Neuronal stem cell (in vitro differentiated cells): ENCODE results near the gene S100A5.
A peak's percentile ranks its signal among the peaks of the same experiment; 100 is the strongest.

ENCODE experiments used
- DNase-seq: peaks from one replicate; pipeline ENCODE4 v3.0.0-alpha.2; 2013; ENCODE audit warnings: low spot score
- H2AFZ ChIP-seq: one replicate; pipeline ENCODE4 v1.6.1; 2013; ENCODE audit warnings: mild to moderate bottlenecking, low read length, inconsistent platforms
- H2AK5ac ChIP-seq: 2 replicates; pipeline ENCODE4 v1.6.1; 2013; ENCODE audit warnings: low read depth, mild to moderate bottlenecking, inconsistent platforms, low read length, moderate library complexity, mixed read lengths
- H2BK120ac ChIP-seq: 2 replicates; pipeline ENCODE4 v1.6.1; 2013; ENCODE audit warnings: low read depth, mild to moderate bottlenecking, inconsistent platforms, low read length, moderate library complexity, mixed read lengths
- H2BK12ac ChIP-seq: one replicate; pipeline ENCODE4 v1.6.1; 2013; ENCODE audit warnings: low read length, inconsistent platforms
- H2BK15ac ChIP-seq: 2 replicates; pipeline ENCODE4 v1.6.1; 2013; ENCODE audit warnings: mild to moderate bottlenecking, low read length, inconsistent platforms, mixed read lengths
- H2BK5ac ChIP-seq: one replicate; pipeline ENCODE4 v1.6.1; 2013; ENCODE audit warnings: inconsistent platforms, mild to moderate bottlenecking, low read length, moderate library complexity
- H3K14ac ChIP-seq: one replicate; pipeline ENCODE4 v1.6.1; 2013; ENCODE audit warnings: low read length, inconsistent platforms
- H3K18ac ChIP-seq: 2 replicates; pipeline ENCODE4 v1.6.1; 2013; ENCODE audit warnings: low read length, inconsistent platforms
- H3K23ac ChIP-seq: 2 replicates; pipeline ENCODE4 v1.6.1; 2013; ENCODE audit warnings: low read depth, mild to moderate bottlenecking, mixed read lengths, low read length, inconsistent platforms; ENCODE audit not compliant: poor library complexity
- H3K27ac ChIP-seq: replicated peaks from 3 replicates; pipeline ENCODE4 v1.5.1; 2013; ENCODE audit warnings: low read length, inconsistent platforms
- H3K27me3 ChIP-seq, 3 experiments: 2 replicates each; pipeline ENCODE4 v1.6.1; 2013; ENCODE audit warnings: low read length in 3 of 3, mild to moderate bottlenecking in 2 of 3, inconsistent platforms in 1 of 3, low read depth in 1 of 3, mixed read lengths in 1 of 3, moderate library complexity in 1 of 3; ENCODE audit not compliant: control insufficient read depth in 3 of 3, insufficient read depth in 3 of 3
- H3K36me3 ChIP-seq, 2 donors: replicated peaks in 1 of 2; 2 replicates each; pipeline ENCODE4 v1.6.1; 2013; ENCODE audit warnings: low read length in 2 of 2; ENCODE audit not compliant: control insufficient read depth in 2 of 2, insufficient read depth in 2 of 2
- H3K4ac ChIP-seq: 2 replicates; pipeline ENCODE4 v1.6.1; 2013; ENCODE audit warnings: inconsistent platforms, mild to moderate bottlenecking, low read length, moderate library complexity
- H3K4me1 ChIP-seq, 2 donors: 1 replicate in 1 of 2; 2 replicates in 1 of 2; pipeline ENCODE4 v1.6.1; 2013; ENCODE audit warnings: low read length in 2 of 2, low read depth in 1 of 2; ENCODE audit not compliant: control insufficient read depth in 2 of 2, insufficient read depth in 1 of 2
- H3K4me2 ChIP-seq: one replicate; pipeline ENCODE4 v1.6.1; 2013; ENCODE audit warnings: mild to moderate bottlenecking, low read length, inconsistent platforms; ENCODE audit not compliant: insufficient read depth, poor library complexity, severe bottlenecking
- H3K4me3 ChIP-seq, 2 donors: 2 replicates each; pipeline ENCODE4 v1.5.1; 2013; ENCODE audit warnings: low read length in 2 of 2, mild to moderate bottlenecking in 2 of 2, inconsistent platforms in 1 of 2, moderate library complexity in 1 of 2
- H3K79me1 ChIP-seq: one replicate; pipeline ENCODE4 v1.6.1; 2013; ENCODE audit warnings: low read depth, mild to moderate bottlenecking, inconsistent platforms, low read length, moderate library complexity
- H3K9ac ChIP-seq: one replicate; pipeline ENCODE4 v1.6.1; 2013; ENCODE audit warnings: mild to moderate bottlenecking, low read depth, low read length, inconsistent platforms; ENCODE audit not compliant: poor library complexity
- H3K9me3 ChIP-seq, 2 donors: replicated peaks in 1 of 2; 2 replicates each; pipeline versions ENCODE3 to v1.6.1; 2013; ENCODE audit warnings: low read length in 2 of 2, mild to moderate bottlenecking in 2 of 2, inconsistent platforms in 1 of 2, low read depth in 1 of 2, mixed read lengths in 1 of 2, moderate library complexity in 1 of 2; ENCODE audit not compliant: control insufficient read depth in 2 of 2, insufficient read depth in 1 of 2
- H4K8ac ChIP-seq: one replicate; pipeline ENCODE4 v1.6.1; 2013; ENCODE audit warnings: low read depth, mild to moderate bottlenecking, inconsistent platforms, low read length, moderate library complexity
- H4K91ac ChIP-seq: one replicate; pipeline ENCODE4 v1.6.1; 2013; ENCODE audit warnings: low read length, low read depth, mild to moderate bottlenecking, inconsistent platforms; ENCODE audit not compliant: poor library complexity
- WGBS, 2 donors: extraction: QIAGEN DNeasy Blood & Tissue Kit; methylation state at CpG; one replicate each; pipeline ENCODE4 v1.1.7; 2013; ENCODE audit warnings: missing lambda C conversion rate in 2 of 2, mixed read lengths in 1 of 2; ENCODE audit not compliant: insufficient read length in 2 of 2, insufficient replicate concordance in 1 of 2; ENCODE audit errors: extremely low coverage in 2 of 2; 5-methylcytosine and 5-hydroxymethylcytosine counted together

Gene S100A5

GRCh38 chr1:153493343-153493960 lies 47.3 kb downstream of the S100A5 start:
- DNase-seq, result no peak
- Histone ChIP-seq H2BK15ac (no peak overlapping the region), H3K4me1 (peaks cover 0 to 5% of the 10 kb centered on the region in 2 donors), H3K36me3 (no peaks in the 10 kb centered on the region), H2BK5ac (no peak overlapping the region), H4K91ac (no peak overlapping the region), H2BK120ac (no peak overlapping the region), H2BK12ac (no peak overlapping the region), H2AK5ac (no peak overlapping the region), H3K79me1 (no peaks in the 10 kb centered on the region), H3K27ac (no peak overlapping the region), H3K4ac (no peak overlapping the region), H3K27me3 (peaks cover 0 to 7% (median 0%) of the 10 kb centered on the region in 3 experiments), H3K9ac (no peak overlapping the region), H3K4me3 (no peak overlapping the region), H3K14ac (no peak overlapping the region), H3K9me3 (peaks cover 0 to 1% of the 10 kb centered on the region in 2 donors), H2AFZ (no peak overlapping the region), H3K23ac (no peak overlapping the region), H4K8ac (no peak overlapping the region), H3K18ac (no peak overlapping the region), H3K4me2 (no peak overlapping the region)
- no CpG with 5 or more reads among the region's 6 CpGs for WGBS, 2 donors

- Histone ChIP-seq H3K27me3 (peaks cover 0 to 18% (median 0%) of the 10 kb centered on the region in 3 experiments), H2BK5ac (no peak overlapping the region), H2BK12ac (no peak overlapping the region), H3K4me2 (no peak overlapping the region), H3K4me1 (peaks cover 0 to 7% of the 10 kb centered on the region in 2 donors), H2BK15ac (no peak overlapping the region), H3K14ac (peak overlapping the region; percentile 47), H3K36me3 (no peaks in the 10 kb centered on the region), H3K18ac (no peak overlapping the region), H3K23ac (no peak overlapping the region), H3K79me1 (no peaks in the 10 kb centered on the region), H4K8ac (no peak overlapping the region), H2BK120ac (no peak overlapping the region), H3K9ac (no peak overlapping the region), H4K91ac (no peak overlapping the region), H2AK5ac (no peak overlapping the region), H3K4me3 (no peak overlapping the region), H2AFZ (peak overlapping the region; percentile 51), H3K9me3 (peaks cover 0 to 1% of the 10 kb centered on the region in 2 donors), H3K27ac (no peak overlapping the region), H3K4ac (no peak overlapping the region)
- WGBS, 2 donors, result no CpG with 5 or more reads among the region's 12 CpGs
- no peak for DNase-seq
Observed at GRCh38 chr1:153490272-153491051, 50.3 kb downstream of the S100A5 start.

- DNase-seq, result no peak
- no peak overlapping the region for H3K4me3 ChIP-seq
- H3K79me1 ChIP-seq, result no peaks in the 10 kb centered on the region
- no peak overlapping the region for H2BK12ac ChIP-seq
- no peak overlapping the region for H4K91ac ChIP-seq
- H3K4me2 ChIP-seq, result no peak overlapping the region
- H3K27me3 ChIP-seq, result peaks cover 0 to 34% (median 0%) of the 10 kb centered on the region in 3 experiments
- H3K23ac ChIP-seq, result no peak overlapping the region
- H3K4ac ChIP-seq, result no peak overlapping the region
- no peak overlapping the region for H2BK5ac ChIP-seq
- no peak overlapping the region for H4K8ac ChIP-seq
- H2AFZ ChIP-seq, result no peak overlapping the region
- no peak overlapping the region for H3K14ac ChIP-seq
- H2BK15ac ChIP-seq, result no peak overlapping the region
- no peak overlapping the region for H2BK120ac ChIP-seq
- H3K27ac ChIP-seq, result no peak overlapping the region
- H2AK5ac ChIP-seq, result no peak overlapping the region
- H3K9me3 ChIP-seq, result peaks cover 0 to 1% of the 10 kb centered on the region in 2 donors
- WGBS, 2 donors, result no CpG with 5 or more reads among the region's 4 CpGs
- no peak overlapping the region for H3K9ac ChIP-seq
- peaks cover 0 to 9% of the 10 kb centered on the region in 2 donors for H3K4me1 ChIP-seq
- H3K18ac ChIP-seq, result no peak overlapping the region
- H3K36me3 ChIP-seq, result no peaks in the 10 kb centered on the region
Observed at GRCh38 chr1:153488731-153489130, 52.0 kb downstream of the S100A5 start.

GRCh38 chr1:153487707-153488106 lies 53.0 kb downstream of the S100A5 start:
- Histone ChIP-seq H3K79me1 (no peaks in the 10 kb centered on the region), H2BK12ac (no peak overlapping the region), H3K27me3 (peaks cover 0 to 38% (median 0%) of the 10 kb centered on the region in 3 experiments), H3K4me3 (no peak overlapping the region), H3K27ac (no peak overlapping the region), H4K8ac (no peak overlapping the region), H3K36me3 (no peaks in the 10 kb centered on the region), H3K18ac (no peak overlapping the region), H2AK5ac (no peak overlapping the region), H2BK120ac (no peak overlapping the region), H3K4me1 (peaks cover 0 to 9% of the 10 kb centered on the region in 2 donors), H3K4ac (no peak overlapping the region), H4K91ac (no peak overlapping the region), H2AFZ (no peak overlapping the region), H2BK5ac (no peak overlapping the region), H3K14ac (no peak overlapping the region), H2BK15ac (no peak overlapping the region), H3K9ac (no peak overlapping the region), H3K9me3 (peaks cover 0 to 1% of the 10 kb centered on the region in 2 donors), H3K23ac (no peak overlapping the region), H3K4me2 (no peak overlapping the region)
- WGBS, 2 donors, result no CpG with 5 or more reads among the region's 2 CpGs
- DNase-seq, result no peak
